IPS DF 6.9 (cell line): Measurements from ENCODE around the gene PIK3R4.

ENCODE experiments used
- DNase-seq: peaks from one replicate; pipeline ENCODE4 v3.0.0-alpha.2; 2013; ENCODE audit warnings: low read depth, low spot score
- H3K27ac ChIP-seq: one replicate; pipeline ENCODE4 v1.5.1; 2013; ENCODE audit warnings: low read length, control low read depth
- H3K27me3 ChIP-seq: 2 replicates; pipeline ENCODE4 v1.6.1; 2013; ENCODE audit warnings: mild to moderate bottlenecking, low read length; ENCODE audit not compliant: control insufficient read depth, insufficient read depth
- H3K36me3 ChIP-seq: 2 replicates; pipeline ENCODE4 v1.6.1; 2013; ENCODE audit warnings: low read length; ENCODE audit not compliant: control insufficient read depth, insufficient read depth
- H3K4me1 ChIP-seq: 2 replicates; pipeline ENCODE4 v1.6.1; 2013; ENCODE audit warnings: low read length; ENCODE audit not compliant: control insufficient read depth, insufficient read depth
- H3K4me3 ChIP-seq: 2 replicates; pipeline ENCODE4 v1.5.1; 2013; ENCODE audit warnings: mild to moderate bottlenecking, low read length
- H3K9me3 ChIP-seq: 2 replicates; pipeline ENCODE4 v1.6.1; 2013; ENCODE audit warnings: low read length, inconsistent platforms; ENCODE audit not compliant: control insufficient read depth, insufficient read depth
- WGBS: extraction: QIAGEN DNeasy Blood & Tissue Kit; methylation state at CpG from one replicate; pipeline ENCODE4 v1.1.7; 2013; ENCODE audit warnings: mixed read lengths, missing lambda C conversion rate; ENCODE audit not compliant: insufficient read length, insufficient coverage; 5-methylcytosine and 5-hydroxymethylcytosine counted together

The PIK3R4 gene

DNA sequence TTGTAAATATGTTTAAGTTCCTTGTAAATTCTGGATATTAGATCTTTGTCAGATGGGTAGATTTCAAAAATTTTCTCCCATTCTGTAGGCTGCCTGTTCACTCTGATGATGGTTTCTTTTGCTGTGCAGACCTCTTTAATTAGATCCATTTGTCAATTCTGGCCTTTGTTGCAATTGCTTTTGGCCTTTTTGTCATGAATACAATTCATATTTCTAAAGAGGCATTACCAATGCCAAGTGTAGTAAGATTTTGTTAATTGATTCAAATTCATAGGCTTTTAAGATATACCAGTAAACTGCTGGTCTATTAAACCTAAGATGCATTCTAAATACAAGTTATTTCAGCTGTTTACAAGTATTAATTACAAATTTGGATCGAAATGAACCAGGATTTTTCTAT lies 31.0 kb downstream of the PIK3R4 start:
- Histone ChIP-seq H3K9me3 (no peaks in the 10 kb centered on the region), H3K4me1 (no peaks in the 10 kb centered on the region), H3K27me3 (no peaks in the 10 kb centered on the region), H3K4me3 (no peak overlapping the region), H3K36me3 (no peaks in the 10 kb centered on the region; the same call in 1 of the 2 replicates), H3K27ac (no peak overlapping the region)
- no CpG with 5 or more reads among the region's 1 CpG for WGBS
- no peak for DNase-seq

DNA sequence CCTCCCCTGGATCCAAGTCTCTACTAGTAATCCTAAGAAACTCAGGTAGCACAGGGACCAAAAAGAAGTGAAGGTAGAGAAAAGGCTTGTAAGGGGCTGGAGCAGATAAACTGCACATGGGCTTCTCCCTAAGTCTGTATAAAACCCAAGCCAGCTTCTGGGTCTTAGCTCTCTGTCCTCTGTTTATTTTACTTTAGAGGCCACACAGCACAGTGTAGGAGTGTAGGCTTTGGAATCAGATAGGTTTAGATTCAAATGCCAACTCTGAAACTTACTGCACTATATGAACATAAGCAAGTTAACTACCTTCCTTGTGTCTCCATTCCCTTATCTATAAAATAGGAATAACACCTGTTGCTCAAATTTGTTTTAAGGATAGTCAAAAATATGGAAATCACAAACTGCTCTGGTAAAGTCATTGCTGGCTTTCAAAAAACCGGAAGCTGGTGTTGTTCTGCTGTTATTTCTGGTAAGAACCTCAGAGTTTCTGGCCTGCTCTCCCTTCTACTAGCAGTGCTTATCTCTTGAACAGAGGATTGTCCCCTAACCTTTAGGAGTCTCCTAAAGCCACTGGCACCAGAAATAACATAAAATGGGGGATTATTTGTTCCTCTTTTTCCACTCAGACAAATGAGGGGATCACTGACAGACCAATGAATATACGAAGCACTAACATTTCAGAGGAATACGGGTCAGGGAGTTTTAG lies 33.8 kb downstream of the PIK3R4 start:
- Histone ChIP-seq H3K9me3 (no peaks in the 10 kb centered on the region), H3K27ac (no peak overlapping the region), H3K4me3 (no peak overlapping the region), H3K27me3 (no peaks in the 10 kb centered on the region), H3K4me1 (no peaks in the 10 kb centered on the region), H3K36me3 (no peaks in the 10 kb centered on the region)
- DNase-seq, result no peak
- WGBS, result no CpG with 5 or more reads among the region's 3 CpGs

DNA sequence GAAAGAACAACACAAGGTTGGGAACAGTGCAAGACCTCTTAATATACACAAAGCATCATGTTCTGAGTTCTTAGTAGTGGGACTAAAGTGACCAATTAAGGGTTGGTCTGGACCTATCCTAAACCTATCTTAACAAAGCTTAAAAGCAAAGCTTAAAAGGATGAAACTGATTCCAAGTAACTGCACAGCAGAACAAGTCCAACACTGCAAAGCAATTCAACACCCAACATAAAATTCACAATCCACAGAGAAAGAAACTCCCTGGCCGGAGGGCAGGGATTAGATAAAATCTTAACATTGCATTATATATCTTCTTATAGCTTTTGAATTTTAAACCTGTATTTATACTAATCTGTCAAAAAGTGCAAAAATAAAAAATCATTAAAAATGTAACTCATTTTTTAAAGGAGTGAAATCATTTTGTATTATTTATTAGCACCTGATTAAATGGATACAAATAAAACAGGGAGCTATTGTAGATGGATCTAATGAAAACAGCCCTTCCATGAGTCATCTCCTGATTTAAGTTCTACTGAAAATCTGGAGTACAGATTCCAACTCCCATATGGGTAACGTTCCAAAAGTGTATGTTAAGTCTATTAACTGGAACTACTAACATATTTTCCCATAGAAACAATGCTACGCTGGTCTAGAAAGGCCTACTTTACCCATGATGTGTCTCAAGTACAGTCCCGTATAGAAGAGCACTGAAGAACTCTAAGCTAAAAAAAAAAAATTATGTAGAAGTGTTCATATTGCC lies 34.9 kb downstream of the PIK3R4 start:
- Histone ChIP-seq H3K4me3 (no peak overlapping the region), H3K4me1 (no peaks in the 10 kb centered on the region), H3K9me3 (no peaks in the 10 kb centered on the region), H3K36me3 (peaks cover 2% of the 10 kb centered on the region; the same call in 1 of the 2 replicates), H3K27ac (no peak overlapping the region), H3K27me3 (no peaks in the 10 kb centered on the region)
- WGBS, result no CpG with 5 or more reads among the region's 4 CpGs
- DNase-seq, result no peak

DNA sequence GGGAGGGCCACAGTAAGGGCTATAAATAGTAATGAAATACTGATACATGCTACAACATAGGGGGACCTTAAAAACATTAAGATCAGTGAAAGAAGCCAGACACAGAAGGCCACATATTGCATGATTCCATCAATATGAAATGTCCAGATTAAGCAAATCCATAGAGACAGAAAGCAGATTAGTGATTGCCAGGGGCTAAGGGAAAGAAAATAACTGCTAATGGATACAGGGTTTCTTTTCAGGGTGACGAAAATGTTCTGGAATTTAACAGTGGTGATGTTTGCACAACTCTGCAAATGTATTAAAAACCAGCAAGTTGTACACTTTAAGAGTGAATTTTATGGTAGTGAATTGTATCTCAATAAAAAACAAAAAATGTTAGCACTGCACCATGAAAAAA lies 37.0 kb downstream of the PIK3R4 start:
- Histone ChIP-seq H3K36me3 (peaks cover 2% of the 10 kb centered on the region; the same call in 1 of the 2 replicates), H3K9me3 (no peaks in the 10 kb centered on the region), H3K4me3 (no peak overlapping the region), H3K27me3 (no peaks in the 10 kb centered on the region), H3K4me1 (no peaks in the 10 kb centered on the region), H3K27ac (no peak overlapping the region)
- no peak for DNase-seq
- no CpG with 5 or more reads among the region's 1 CpG for WGBS

DNA sequence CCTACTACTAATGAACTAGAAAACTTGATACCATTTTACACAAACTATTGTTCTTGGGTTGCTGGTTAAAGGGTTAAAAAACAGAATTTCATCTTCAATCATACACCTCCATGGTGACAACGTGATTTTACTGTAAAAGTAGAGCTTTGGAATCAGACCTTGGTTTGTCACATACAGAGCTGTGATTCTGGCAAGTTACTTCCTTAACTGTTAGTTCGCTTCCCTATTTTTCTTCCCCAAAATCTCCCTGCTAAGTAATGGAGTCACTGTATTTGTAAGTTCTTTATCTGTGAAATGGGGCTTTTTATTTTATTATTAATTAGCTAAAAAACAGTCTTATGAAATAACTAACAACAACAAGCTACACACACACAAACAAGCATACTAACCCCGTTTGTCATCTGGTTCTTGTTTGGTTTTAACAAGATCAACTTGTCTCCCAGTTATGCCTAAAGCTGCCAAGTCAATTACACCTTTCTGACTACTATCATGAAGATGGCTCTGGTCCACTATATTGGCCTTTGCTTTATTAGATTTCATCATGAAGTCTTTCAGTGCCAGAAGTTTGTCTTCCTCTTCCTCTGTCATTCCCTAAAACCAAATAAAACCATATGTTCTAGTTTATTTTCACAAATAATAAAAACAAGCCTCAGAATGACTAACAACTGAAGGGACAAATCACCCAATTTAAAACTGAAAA lies 38.6 kb downstream of the PIK3R4 start:
- Histone ChIP-seq H3K4me1 (no peaks in the 10 kb centered on the region), H3K36me3 (peaks cover 2% of the 10 kb centered on the region; the same call in 1 of the 2 replicates), H3K9me3 (no peaks in the 10 kb centered on the region), H3K4me3 (no peak overlapping the region), H3K27me3 (no peaks in the 10 kb centered on the region), H3K27ac (no peak overlapping the region)
- DNase-seq, result no peak
- no CpG with 5 or more reads among the region's 3 CpGs for WGBS

DNA sequence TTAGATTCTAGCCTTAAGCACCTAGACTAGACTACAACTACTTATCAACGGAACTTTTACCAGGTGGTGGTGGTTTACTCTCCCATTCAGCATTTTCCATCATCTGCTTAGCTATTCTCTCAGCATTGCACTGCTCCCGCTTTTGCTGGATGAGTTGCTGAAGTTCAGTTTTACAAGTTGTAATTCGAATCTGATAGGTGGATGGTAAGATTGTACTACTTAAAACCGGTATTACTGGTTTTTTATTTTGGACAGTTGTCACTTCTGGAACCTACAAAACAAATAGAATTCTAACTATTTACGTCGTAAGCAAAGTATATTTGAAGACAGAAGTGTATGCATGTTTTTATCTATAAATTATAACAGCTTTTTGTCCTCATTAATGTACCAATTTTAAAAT lies 41.1 kb downstream of the PIK3R4 start:
- Histone ChIP-seq H3K4me1 (no peaks in the 10 kb centered on the region), H3K27me3 (no peaks in the 10 kb centered on the region), H3K4me3 (no peak overlapping the region), H3K36me3 (peaks cover 4% of the 10 kb centered on the region; the same call in 1 of the 2 replicates), H3K9me3 (no peaks in the 10 kb centered on the region), H3K27ac (no peak overlapping the region)
- no peak for DNase-seq
- no CpG with 5 or more reads among the region's 6 CpGs for WGBS

DNA sequence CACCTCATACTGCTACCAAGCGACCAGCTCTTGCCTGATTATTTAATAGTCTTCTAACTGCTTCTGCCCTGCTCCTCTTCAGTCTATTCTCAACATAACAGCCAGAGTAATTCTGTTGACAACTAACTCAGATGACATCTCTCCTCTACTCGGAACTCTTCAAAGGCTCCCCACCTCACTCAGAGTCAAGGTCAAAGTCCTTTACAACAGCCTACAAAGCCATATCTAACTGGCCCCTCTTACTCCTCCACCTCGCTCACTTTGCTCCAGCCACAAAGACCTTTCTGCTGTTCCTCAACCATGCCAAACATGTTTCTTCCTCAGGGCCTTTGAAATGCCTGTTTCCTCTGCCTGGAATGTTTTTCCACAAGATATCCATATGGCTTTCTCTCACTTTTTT lies 43.6 kb downstream of the PIK3R4 start:
- H3K4me3 ChIP-seq, result no peak overlapping the region
- H3K27me3 ChIP-seq, result no peaks in the 10 kb centered on the region
- no peaks in the 10 kb centered on the region for H3K4me1 ChIP-seq
- no peak for DNase-seq
- H3K9me3 ChIP-seq, result no peaks in the 10 kb centered on the region
- H3K36me3 ChIP-seq, result peaks cover 4% of the 10 kb centered on the region; the same call in 1 of the 2 replicates
- WGBS, result no CpG with 5 or more reads among the region's 3 CpGs
- H3K27ac ChIP-seq, result no peak overlapping the region

DNA sequence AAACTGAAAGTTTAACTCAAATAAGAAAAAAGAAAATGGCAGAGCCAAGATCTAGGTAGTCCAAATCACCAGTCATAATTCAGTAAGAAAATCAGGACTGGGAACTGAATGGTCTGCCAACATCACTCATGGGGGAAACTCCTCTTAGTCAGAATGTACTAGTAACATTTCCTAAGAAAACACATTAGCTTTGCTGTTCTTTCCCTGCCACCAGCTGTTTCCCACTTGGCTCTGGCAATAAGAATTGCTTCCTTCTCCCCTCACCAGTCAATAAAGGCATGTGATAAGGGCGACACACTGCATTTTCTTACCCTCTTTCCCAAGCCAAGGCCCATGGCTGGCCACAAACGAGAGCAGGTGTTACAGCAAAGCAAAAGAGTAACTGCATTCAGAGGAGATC lies 46.1 kb downstream of the PIK3R4 start:
- Histone ChIP-seq H3K9me3 (no peaks in the 10 kb centered on the region), H3K4me1 (no peaks in the 10 kb centered on the region), H3K27me3 (no peaks in the 10 kb centered on the region), H3K27ac (no peak overlapping the region), H3K36me3 (peaks cover 2% of the 10 kb centered on the region; the same call in 1 of the 2 replicates), H3K4me3 (no peak overlapping the region)
- DNase-seq, result no peak
- WGBS, result no CpG with 5 or more reads among the region's 2 CpGs

DNA sequence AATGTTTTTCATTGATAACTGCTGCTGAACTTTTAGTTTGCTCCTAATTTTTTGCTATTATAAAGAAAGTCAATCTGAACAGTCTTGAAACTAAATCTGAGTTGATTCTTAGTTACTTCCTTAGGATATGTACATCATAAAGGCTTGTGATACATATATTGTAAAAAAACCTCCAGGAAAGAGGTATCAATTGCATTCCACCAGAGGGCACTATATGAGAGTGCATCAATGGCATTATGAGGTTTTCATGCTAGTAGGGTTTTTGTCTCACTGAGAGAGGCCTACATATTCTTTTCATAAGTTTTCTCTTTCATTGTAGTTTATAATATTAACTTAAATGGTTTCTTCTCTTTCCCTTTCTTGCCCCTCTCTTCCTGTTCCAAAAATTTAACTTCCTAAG lies 46.9 kb downstream of the PIK3R4 start:
- Histone ChIP-seq H3K27me3 (no peaks in the 10 kb centered on the region), H3K27ac (no peak overlapping the region), H3K4me1 (no peaks in the 10 kb centered on the region), H3K36me3 (peaks cover 2% of the 10 kb centered on the region; the same call in 1 of the 2 replicates), H3K4me3 (no peak overlapping the region), H3K9me3 (no peaks in the 10 kb centered on the region)
- DNase-seq, result no peak

DNA sequence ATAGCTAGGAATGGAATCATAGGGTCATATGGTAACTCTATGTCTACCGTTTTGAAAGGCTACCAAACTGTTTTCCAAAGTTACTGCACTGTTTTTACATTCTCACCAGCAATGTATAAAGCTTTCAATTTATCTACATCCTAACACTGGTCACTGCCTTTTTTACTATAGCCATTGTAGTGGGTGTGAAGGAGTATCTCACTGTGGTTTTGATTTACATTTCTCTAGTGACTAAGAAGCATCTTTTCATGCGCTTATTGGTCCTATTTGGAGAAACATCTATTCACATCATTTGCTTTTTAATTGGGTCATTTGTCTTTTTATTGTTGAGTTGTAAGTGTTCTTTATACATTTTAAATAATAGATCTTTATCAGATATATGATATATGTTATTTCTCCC lies 53.3 kb downstream of the PIK3R4 start:
- no peaks in the 10 kb centered on the region for H3K27me3 ChIP-seq
- H3K27ac ChIP-seq, result no peak overlapping the region
- WGBS, result no CpG with 5 or more reads among the region's 2 CpGs
- no peak overlapping the region for H3K4me3 ChIP-seq
- DNase-seq, result no peak
- H3K36me3 ChIP-seq, result no peaks in the 10 kb centered on the region
- no peaks in the 10 kb centered on the region for H3K4me1 ChIP-seq
- no peaks in the 10 kb centered on the region for H3K9me3 ChIP-seq
